Endothelial cell (in vitro differentiated cells): Measurements from ENCODE around the gene ISG15. TPM values are rescaled to one million over a fixed set of nuclear protein-coding genes. Genes with fewer than 3 reads are reported as not detected.
"Not testable (repeated sequence)": the region's sequence is repeated elsewhere in the genome, so short reads cannot be mapped to it uniquely, and the experiment has no call there.

Source experiments
- DNase-seq: peaks from one replicate; pipeline ENCODE4 v3.0.0; 2021; ENCODE audit warnings: low spot score
- H3K27ac Mint-ChIP-seq: one replicate; pipeline ENCODE4 v1.8.0; 2021; ENCODE audit warnings: mixed read lengths, inconsistent platforms; ENCODE audit not compliant: unreplicated experiment
- H3K27me3 Mint-ChIP-seq: one replicate; pipeline ENCODE4 v1.8.0; 2021; ENCODE audit warnings: mild to moderate bottlenecking, moderate library complexity, mixed read lengths, inconsistent platforms; ENCODE audit not compliant: unreplicated experiment
- H3K36me3 Mint-ChIP-seq: one replicate; pipeline ENCODE4 v1.8.0; 2021; ENCODE audit warnings: mild to moderate bottlenecking, low read depth, mixed read lengths, inconsistent platforms; ENCODE audit not compliant: unreplicated experiment
- H3K4me1 Mint-ChIP-seq: one replicate; pipeline ENCODE4 v1.8.0; 2021; ENCODE audit warnings: mild to moderate bottlenecking, mixed read lengths, inconsistent platforms; ENCODE audit not compliant: unreplicated experiment
- H3K4me3 Mint-ChIP-seq: one replicate; pipeline ENCODE4 v1.8.0; 2021; ENCODE audit warnings: mild to moderate bottlenecking, mixed read lengths, inconsistent platforms; ENCODE audit not compliant: unreplicated experiment
- H3K9me3 Mint-ChIP-seq: one replicate; pipeline ENCODE4 v1.8.0; 2021; ENCODE audit warnings: mixed read lengths, inconsistent platforms; ENCODE audit not compliant: unreplicated experiment
- total RNA-seq: library from RNA; stranded (reverse); fragmentation: NEBNext Ultra II Directional; extraction: Animal tissue kit (Norgen Biotek cat#: 25700); gene quantifications from one replicate; pipeline ENCODE4 v1.2.1, GENCODE V29; 2021; ENCODE audit not compliant: unreplicated experiment
- TF ChIP-seq, protein P1 (sequence below): fragments of 200-600 bp; sonication (generic); IDR thresholded peaks from one replicate; pipeline ENCODE4 v1.5.0; 2021; ENCODE audit warnings: antibody characterized with exemption; ENCODE audit not compliant: unreplicated experiment

Gene ISG15
- total RNA-seq, 1 donor from 2014 or later, result 33.3 TPM

DNA sequence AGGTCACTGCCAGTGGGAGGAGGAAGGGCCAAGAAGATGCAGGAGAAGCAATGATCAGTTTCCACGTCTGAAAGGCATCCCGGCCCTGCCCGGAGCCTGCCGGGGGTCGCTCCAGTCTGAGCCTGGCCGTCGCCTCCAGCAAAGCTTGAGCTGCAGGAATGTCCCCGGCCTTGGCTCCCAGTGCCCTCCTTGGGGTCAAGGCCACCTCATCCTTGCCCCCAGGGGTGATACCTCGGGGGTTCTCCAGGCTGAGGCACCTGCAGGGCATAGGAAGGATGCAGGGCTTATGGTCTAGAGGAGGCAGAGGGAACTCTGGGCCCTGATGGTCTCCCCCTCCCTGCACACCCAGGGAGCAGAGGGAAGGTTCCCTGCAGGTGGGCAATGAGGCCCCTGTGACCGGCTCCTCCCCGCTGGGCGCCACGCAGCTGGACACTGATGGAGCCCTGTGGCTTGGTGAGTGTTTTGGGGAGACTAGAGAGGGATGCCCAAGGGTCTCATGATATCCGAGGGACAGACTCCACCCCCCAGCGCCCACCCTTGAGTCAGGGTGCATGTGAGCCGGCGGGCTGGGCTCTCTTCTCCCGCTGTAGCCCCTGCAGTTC, 40.9 kb downstream of the ISG15 start:
- no peak for DNase-seq
- TF ChIP-seq, protein P1, sequence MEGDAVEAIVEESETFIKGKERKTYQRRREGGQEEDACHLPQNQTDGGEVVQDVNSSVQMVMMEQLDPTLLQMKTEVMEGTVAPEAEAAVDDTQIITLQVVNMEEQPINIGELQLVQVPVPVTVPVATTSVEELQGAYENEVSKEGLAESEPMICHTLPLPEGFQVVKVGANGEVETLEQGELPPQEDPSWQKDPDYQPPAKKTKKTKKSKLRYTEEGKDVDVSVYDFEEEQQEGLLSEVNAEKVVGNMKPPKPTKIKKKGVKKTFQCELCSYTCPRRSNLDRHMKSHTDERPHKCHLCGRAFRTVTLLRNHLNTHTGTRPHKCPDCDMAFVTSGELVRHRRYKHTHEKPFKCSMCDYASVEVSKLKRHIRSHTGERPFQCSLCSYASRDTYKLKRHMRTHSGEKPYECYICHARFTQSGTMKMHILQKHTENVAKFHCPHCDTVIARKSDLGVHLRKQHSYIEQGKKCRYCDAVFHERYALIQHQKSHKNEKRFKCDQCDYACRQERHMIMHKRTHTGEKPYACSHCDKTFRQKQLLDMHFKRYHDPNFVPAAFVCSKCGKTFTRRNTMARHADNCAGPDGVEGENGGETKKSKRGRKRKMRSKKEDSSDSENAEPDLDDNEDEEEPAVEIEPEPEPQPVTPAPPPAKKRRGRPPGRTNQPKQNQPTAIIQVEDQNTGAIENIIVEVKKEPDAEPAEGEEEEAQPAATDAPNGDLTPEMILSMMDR, result no peak
- peaks cover 2% of the 10 kb centered on the region for H3K4me1 Mint-ChIP-seq
- peaks cover 23% of the 10 kb centered on the region for H3K27me3 Mint-ChIP-seq
- no peaks in the 10 kb centered on the region for H3K9me3 Mint-ChIP-seq
- H3K36me3 Mint-ChIP-seq, result peaks cover 21% of the 10 kb centered on the region
- H3K27ac Mint-ChIP-seq, result no peak overlapping the region
- no peak overlapping the region for H3K4me3 Mint-ChIP-seq

DNA sequence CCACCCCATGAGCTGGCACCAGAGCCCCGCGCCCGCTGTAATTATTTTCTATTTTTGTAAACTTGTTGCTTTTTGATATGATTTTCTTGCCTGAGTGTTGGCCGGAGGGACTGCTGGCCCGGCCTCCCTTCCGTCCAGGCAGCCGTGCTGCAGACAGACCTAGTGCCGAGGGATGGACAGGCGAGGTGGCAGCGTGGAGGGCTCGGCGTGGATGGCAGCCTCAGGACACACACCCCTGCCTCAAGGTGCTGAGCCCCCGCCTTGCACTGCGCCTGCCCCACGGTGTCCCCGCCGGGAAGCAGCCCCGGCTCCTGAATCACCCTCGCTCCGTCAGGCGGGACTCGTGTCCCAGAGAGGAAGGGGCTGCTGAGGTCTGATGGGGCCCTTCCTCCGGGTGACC, 41.7 kb downstream of the ISG15 start:
- Mint-ChIP-seq H3K4me1 (peaks cover 2% of the 10 kb centered on the region), H3K9me3 (no peaks in the 10 kb centered on the region), H3K4me3 (no peak overlapping the region), H3K27ac (no peak overlapping the region), H3K36me3 (peaks cover 21% of the 10 kb centered on the region), H3K27me3 (peaks cover 23% of the 10 kb centered on the region)
- no peak for DNase-seq
- TF ChIP-seq, protein P1, result no peak

GRCh38 chr1:1055841-1056736, 42.8 kb downstream of the ISG15 start:
- Mint-ChIP-seq H3K9me3 (no peaks in the 10 kb centered on the region), H3K27ac (no peak overlapping the region), H3K36me3 (peaks cover 21% of the 10 kb centered on the region)

DNA sequence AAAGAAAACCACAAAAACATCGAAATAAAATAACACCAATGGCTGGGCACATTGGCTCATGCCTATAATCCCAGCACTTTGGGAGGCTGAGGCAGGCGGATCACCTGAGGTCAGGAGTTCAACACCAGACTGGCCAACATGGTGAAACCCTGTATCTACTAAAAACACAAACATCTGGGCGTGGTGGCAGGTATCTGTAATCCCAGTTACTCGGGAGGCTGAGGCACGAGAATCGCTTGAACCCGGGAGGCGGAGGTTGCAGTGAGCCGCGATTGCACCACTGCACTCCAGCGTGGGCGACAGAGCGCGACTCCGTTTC, 44.4 kb downstream of the ISG15 start:
- not testable (repeated sequence) for H3K4me3 Mint-ChIP-seq, H3K4me1 Mint-ChIP-seq, DNase-seq, H3K27ac Mint-ChIP-seq, H3K9me3 Mint-ChIP-seq
- H3K27me3 Mint-ChIP-seq, result peaks cover 20% of the 10 kb centered on the region
- peaks cover 12% of the 10 kb centered on the region for H3K36me3 Mint-ChIP-seq

More at GRCh38 chr1:1055841-1056736, 42.8 kb downstream of the ISG15 start:
- Mint-ChIP-seq H3K4me1 (peaks cover 2% of the 10 kb centered on the region), H3K27me3 (peaks cover 24% of the 10 kb centered on the region), H3K4me3 (no peak overlapping the region)
- no peak for DNase-seq
- TF ChIP-seq, protein P1, result no peak

DNA sequence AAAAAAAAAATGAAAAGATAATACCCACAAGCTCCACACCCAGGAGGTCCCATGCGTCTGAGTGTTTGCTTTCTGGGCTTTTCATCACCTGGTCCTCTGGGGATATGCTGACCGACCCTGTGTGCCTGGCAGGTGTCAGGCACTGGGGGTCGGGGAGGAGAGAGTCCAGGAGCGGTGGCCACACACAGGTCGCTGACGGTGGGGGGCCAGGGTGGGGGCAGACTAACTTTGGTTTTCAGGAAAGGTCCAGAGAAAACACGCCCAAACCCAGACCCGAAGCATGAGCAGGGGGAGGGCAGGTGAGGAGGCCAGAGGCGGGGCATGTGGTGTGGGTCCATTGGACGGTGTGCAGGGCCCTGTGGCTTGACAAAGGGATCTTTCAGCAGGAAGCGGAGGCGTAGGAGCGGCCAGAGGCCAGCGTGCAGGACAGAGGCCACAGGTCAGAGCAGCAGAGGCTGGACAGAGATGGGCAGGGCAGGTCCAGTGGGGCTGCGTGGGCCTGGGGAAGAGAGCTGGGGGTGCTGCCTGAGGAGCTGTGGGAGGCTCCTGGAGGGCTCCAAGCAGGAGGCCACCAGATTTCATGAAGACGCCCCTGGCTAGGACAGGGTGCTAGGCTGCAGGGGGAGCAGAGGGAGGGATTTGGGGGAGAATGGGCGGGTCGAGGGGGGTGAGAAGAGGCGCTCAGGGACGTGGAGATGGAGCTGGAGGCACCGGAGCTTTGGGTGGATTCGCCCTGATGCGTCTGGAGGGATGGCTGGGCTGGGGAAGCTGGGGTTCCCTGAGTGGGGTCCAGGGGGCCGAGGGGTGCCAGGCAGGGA, 45.0 kb downstream of the ISG15 start:
- TF ChIP-seq, protein P1, result no peak
- Mint-ChIP-seq H3K36me3 (peaks cover 7% of the 10 kb centered on the region), H3K4me3 (no peak overlapping the region), H3K27ac (no peak overlapping the region), H3K9me3 (no peaks in the 10 kb centered on the region), H3K27me3 (peaks cover 16% of the 10 kb centered on the region), H3K4me1 (peaks cover 2% of the 10 kb centered on the region)
- no peak for DNase-seq
